Measurements from ENCODE around the gene NLGN1.

Gene NLGN1

GRCh38 chr3:174023421-174023820 lies 625.9 kb downstream of the NLGN1 start:
- Histone ChIP-seq H3K4me3 (ENCODE audit: low read depth, low read length, poor library complexity, severe bottlenecking) (no peak overlapping the region), H3K9me2 (ENCODE audit: low read depth, low read length) (no peaks in the 10 kb centered on the region), H3K36me3 (ENCODE audit: insufficient read depth, low read length) (no peaks in the 10 kb centered on the region), H3K79me2 (ENCODE audit: insufficient read depth, low read length) (no peaks in the 10 kb centered on the region), H3K27me3 (ENCODE audit: insufficient read depth, low read length) (no peaks in the 10 kb centered on the region), H2AFZ (ENCODE audit: low read length) (no peak overlapping the region), H3K9me3 (ENCODE audit: low read length) (no peaks in the 10 kb centered on the region), H4K20me1 (ENCODE audit: insufficient read depth, low read length) (no peaks in the 10 kb centered on the region), H3F3A (ENCODE audit: insufficient read depth, low read length) (no peaks in the 10 kb centered on the region), H3K9ac (ENCODE audit: low read length) (no peak overlapping the region), H3K4me2 (ENCODE audit: low read length) (no peak overlapping the region), H3K27ac (ENCODE audit: low read depth, low read length, poor library complexity, severe bottlenecking) (no peak overlapping the region), H3K4me1 (ENCODE audit: insufficient read depth, low read length, severe bottlenecking) (no peaks in the 10 kb centered on the region)
- no peak for TF ChIP-seq CTCF (IDR thresholded peaks at IDR 0.05; ENCODE audit: low read length)
- no peak for TF ChIP-seq EZH2 (IDR thresholded peaks at IDR 0.05; ENCODE audit: borderline replicate concordance, low read length)

GRCh38 chr3:174028673-174029072 lies 631.1 kb downstream of the NLGN1 start:
- Histone ChIP-seq H3K27me3 (ENCODE audit: insufficient read depth, low read length) (no peaks in the 10 kb centered on the region), H3K4me1 (ENCODE audit: insufficient read depth, low read length, severe bottlenecking) (no peaks in the 10 kb centered on the region), H3K9me3 (ENCODE audit: low read length) (no peaks in the 10 kb centered on the region), H3F3A (ENCODE audit: insufficient read depth, low read length) (no peaks in the 10 kb centered on the region), H3K4me3 (ENCODE audit: low read depth, low read length, poor library complexity, severe bottlenecking) (no peak overlapping the region), H2AFZ (ENCODE audit: low read length) (no peak overlapping the region), H3K36me3 (ENCODE audit: insufficient read depth, low read length) (no peaks in the 10 kb centered on the region), H4K20me1 (ENCODE audit: insufficient read depth, low read length) (no peaks in the 10 kb centered on the region), H3K9me2 (ENCODE audit: low read depth, low read length) (no peaks in the 10 kb centered on the region), H3K9ac (ENCODE audit: low read length) (no peak overlapping the region), H3K4me2 (ENCODE audit: low read length) (no peak overlapping the region), H3K27ac (ENCODE audit: low read depth, low read length, poor library complexity, severe bottlenecking) (no peak overlapping the region), H3K79me2 (ENCODE audit: insufficient read depth, low read length) (no peaks in the 10 kb centered on the region)
- no peak for TF ChIP-seq CTCF (IDR thresholded peaks at IDR 0.05; ENCODE audit: low read length)
- no peak for TF ChIP-seq EZH2 (IDR thresholded peaks at IDR 0.05; ENCODE audit: borderline replicate concordance, low read length)

GRCh38 chr3:174035328-174035886 lies 637.9 kb downstream of the NLGN1 start:
- H3K4me3 ChIP-seq (ENCODE audit: low read depth, low read length, poor library complexity, severe bottlenecking): no peak overlapping the region
- H3K9me2 ChIP-seq (ENCODE audit: low read depth, low read length): no peaks in the 10 kb centered on the region
- no peaks in the 10 kb centered on the region for H3K36me3 ChIP-seq (ENCODE audit: insufficient read depth, low read length)
- H2AFZ ChIP-seq (ENCODE audit: low read length): no peak overlapping the region
- H3K4me2 ChIP-seq (ENCODE audit: low read length): no peak overlapping the region
- no peak overlapping the region for H3K27ac ChIP-seq (ENCODE audit: low read depth, low read length, poor library complexity, severe bottlenecking)
- H3K79me2 ChIP-seq (ENCODE audit: insufficient read depth, low read length): no peaks in the 10 kb centered on the region
- no peak for TF ChIP-seq EZH2 (IDR thresholded peaks at IDR 0.05; ENCODE audit: borderline replicate concordance, low read length)
- no peak for TF ChIP-seq CTCF (IDR thresholded peaks at IDR 0.05; ENCODE audit: low read length)
- no peaks in the 10 kb centered on the region for H3K9me3 ChIP-seq (ENCODE audit: low read length)
- no peaks in the 10 kb centered on the region for H3K4me1 ChIP-seq (ENCODE audit: insufficient read depth, low read length, severe bottlenecking)
- H3K9ac ChIP-seq (ENCODE audit: low read length): no peak overlapping the region
- H3F3A ChIP-seq (ENCODE audit: insufficient read depth, low read length): no peaks in the 10 kb centered on the region
- H3K27me3 ChIP-seq (ENCODE audit: insufficient read depth, low read length): no peaks in the 10 kb centered on the region
- H4K20me1 ChIP-seq (ENCODE audit: insufficient read depth, low read length): no peaks in the 10 kb centered on the region

Data from OCI-LY1 (cell line).